ENCODE measurements around the gene NCOA7.
"Not testable (repeated sequence)": the region's sequence is repeated elsewhere in the genome, so short reads cannot be mapped to it uniquely, and the experiment has no call there.

Gene NCOA7

DNA sequence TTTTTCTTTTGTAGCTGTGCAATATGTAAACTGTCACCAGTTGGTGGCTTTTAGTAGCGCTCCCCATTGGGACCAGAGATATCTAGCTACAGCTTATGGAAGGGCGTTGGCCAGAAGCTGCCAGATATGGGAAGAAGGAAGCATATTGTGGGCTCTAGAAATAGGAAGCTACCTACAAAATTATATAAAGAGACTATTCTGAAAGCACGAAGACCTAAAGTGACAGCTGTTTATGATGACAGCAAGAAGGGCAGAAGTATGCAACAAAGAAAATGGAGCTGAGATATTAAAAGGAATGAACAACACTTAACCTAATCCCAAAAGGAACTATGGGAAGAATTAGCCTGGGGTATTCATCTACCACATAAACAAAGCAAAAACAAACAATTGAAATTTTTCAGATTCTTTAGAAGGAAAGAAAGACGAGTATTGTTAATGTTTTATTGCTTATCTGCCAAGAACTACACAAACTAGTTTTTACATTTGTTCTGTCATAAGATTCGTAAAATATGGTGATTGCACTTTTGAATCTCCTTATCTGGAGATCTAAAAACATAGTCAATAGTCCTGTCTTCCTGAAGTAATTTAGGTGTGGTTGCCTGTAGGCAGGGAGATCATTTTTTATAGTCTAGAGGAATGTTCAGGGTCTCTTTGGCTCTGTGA, 81.6 kb downstream of the NCOA7 start:
- DNase-seq = no peak

DNA sequence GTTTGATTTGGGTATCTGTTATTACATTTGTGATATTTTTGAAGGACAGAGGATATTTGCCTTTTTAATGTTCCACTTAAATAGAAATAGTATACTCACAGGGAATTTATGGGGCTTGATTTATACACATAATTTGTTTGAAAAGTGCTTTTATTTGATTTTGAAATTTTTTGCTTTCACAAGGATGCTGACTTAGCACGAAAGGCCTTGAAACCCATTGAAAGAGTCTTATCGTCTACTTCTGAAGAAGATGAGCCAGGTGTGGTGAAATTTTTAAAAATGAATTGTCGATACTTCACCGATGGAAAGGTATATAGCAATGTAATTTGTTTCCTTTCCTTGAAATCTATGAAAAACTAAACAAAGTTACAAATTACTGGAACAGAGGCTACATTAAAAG, 91.5 kb downstream of the NCOA7 start:
- DNase-seq = no peak

DNA sequence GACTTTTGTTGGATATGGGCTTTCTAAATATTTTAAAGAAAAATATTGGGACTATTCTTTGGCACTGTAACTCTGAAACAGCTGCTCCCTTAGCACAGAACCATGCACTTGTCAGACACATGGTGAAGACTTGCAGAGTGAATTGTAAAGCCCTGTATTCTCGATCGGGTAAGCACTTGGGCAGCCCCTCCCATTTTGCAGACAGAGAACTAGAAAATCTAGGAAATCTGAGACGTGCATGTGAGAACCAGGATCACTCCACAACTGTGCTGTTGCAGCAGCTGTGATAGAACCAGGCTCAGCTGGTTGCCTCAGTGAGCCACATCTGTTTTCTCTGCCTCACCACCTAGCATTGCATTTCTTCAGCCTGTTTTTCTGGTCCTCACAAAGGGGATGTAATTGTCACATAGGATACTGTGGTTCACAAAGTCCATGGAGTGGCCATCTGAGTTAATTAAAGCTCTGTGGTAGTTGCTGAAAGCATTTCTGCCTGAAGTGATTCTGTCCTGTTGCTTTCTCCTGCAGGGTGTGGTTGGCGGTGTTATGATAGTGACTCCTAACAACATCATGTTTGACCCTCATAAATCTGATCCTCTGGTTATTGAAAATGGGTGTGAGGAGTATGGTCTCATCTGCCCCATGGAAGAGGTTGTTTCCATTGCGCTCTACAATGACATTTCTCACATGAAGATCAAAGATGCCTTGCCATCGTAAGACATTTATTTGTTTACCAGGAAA, 94.0 kb downstream of the NCOA7 start:
- DNase-seq = no peak

DNA sequence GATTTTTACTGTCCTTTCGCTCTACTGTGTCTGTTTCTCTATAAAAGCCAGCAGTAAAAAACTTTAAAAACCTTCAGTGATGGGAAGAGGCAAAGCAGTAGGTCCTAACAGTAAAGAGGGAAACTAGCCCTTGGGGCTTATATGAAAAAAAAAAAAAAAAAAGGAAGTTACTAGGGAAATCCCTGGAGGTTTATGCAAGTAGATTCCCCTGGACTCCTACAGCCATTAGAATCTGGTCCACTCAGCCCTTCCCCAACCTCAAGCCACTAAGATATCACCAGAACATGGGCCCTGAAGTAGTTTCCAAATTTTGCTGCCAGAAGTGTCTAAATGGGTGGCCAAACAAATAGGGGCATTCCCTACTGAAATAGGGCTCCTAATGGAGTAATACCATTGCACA, 95.3 kb downstream of the NCOA7 start:
- no peak for DNase-seq

DNA sequence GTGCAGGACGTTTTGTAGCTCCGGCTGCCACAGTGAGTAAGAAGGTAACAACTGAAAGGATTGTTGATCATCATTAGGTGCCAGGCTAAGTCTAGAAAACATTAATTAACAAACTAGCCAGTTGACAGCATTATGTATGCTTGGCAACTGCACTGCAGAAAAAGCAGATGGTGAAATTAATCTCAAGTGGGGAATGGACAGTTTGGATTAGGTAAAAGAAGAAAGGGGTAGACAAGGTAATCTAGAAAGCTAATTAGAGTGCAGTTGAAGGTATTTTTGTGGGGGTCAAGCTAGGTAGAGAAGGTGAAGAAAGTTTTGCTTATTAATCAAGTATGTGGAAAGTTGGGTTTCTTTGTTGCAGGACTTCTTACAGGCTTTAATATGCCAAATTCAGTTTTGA, 96.2 kb downstream of the NCOA7 start:
- DNase-seq = no peak

DNA sequence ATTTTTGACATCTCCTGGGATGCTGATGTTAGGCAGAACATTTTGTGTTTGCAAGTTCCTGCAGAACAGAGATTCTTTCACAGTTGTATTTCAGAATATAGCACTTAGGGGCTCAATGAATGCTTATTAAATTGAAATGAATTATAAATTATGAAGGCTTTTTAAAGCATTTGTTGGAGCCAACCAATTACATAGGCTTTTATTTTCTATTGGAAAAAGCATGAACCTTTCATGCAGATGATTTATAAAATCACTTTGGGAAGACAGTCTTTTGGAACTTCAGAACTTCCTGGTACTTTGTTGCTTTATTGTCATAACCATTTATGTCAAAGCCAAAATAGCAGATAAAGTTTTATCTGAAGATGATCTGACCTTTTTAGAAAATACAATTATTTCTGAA, 96.6 kb downstream of the NCOA7 start:
- no peak for DNase-seq

DNA sequence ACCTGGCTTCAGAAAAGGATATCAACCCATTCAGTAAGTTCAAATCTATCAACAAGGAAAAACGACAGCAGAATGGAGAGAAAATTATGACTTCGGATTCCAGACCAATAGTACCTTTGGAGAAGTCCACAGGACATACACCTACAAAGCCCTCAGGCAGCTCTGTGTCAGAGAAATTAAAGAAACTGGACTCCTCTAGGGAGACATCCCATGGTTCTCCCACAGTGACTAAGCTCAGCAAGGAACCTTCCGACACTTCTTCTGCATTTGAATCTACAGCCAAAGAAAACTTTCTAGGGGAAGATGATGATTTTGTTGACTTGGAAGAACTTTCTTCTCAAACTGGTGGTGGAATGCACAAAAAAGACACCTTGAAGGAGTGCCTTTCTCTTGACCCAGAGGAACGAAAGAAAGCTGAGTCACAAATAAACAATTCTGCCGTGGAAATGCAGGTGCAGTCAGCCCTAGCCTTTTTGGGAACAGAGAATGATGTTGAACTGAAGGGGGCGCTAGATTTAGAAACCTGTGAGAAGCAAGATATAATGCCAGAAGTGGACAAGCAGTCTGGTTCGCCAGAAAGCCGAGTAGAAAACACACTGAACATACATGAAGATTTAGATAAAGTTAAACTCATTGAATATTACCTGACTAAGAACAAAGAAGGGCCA, 98.4 kb downstream of the NCOA7 start:
- DNase-seq = no peak

DNA sequence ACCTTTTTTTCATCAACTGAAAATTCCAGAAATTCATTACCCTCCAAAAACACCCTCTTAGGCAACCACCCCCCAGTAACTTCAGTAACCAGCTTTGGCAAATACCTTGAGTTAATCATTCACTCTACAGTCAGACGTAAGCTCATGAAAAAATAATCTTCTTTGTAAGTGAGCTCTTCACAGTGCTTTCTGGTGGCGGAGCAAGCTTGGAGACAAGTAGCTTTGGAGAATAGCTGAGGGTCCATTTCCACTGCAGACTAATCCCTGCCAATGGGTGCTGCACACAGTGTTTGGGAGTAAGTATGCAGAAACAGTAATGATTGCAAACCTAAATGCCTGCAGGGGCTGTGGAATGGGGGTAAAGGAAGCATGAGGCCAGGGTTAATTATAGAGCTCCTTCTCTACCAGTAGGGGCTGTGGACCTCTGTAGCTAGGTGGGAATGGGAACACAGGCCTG, 109.0 kb downstream of the NCOA7 start:
- DNase-seq = no peak

DNA sequence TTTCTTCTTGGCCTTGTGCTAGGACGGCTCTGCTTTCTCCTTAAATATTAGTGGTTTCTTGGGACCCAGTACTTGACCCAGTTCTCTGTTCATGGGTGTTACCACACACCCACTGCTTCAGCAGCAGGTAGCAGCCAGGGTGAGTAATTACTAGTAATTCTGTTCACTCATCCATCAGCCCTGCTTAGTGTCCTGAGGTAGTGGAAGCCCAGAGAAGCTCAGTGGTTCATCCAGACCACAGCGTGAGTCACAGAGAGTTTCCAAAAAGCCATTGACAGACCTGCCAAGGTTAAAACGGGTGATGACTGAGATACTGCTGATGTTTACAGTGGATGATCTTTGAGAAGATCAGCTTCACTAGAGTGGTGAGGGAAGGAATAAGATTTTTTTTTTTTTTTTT, 114.1 kb downstream of the NCOA7 start:
- no peak for DNase-seq

DNA sequence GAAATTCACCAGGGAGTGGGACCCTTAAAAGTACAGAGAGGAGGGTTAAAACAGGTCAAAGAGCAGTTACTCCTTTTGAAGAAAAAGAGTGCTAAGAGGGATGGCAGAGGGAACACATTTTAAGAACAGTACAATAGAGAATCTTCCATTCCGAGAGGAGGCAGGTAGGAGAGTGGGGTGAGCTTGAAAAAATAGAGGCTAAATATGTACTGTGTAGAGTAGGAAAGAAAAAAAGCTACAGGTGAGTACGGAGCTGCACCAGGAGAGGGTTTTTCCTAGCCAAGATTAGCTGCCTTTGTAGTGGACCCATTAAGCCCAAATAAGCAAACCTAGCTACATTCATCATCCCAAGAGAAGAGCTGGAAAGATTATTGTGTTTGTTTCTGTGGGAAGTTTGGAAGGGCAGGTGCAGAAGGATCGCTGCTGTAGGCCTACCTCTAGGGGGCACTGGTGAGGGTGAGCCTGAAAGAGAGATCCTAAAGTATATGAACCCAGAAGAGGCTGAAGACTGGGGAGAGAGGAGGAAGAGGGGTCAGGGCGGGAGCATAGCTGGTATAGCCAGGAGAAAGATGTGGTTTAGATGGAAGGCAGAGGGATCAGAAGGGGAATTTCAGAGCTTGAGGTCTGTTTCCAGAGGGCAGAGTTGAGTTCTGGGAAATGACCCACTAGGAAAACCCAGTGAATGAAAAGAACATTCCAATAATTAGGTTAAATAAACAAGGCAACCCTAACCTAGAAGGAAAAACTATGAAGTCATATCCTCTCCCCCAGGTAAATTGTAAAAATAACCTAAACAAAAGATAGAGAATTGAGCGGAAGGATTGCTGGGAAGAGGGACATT, 115.6 kb downstream of the NCOA7 start:
- no peak for DNase-seq

DNA sequence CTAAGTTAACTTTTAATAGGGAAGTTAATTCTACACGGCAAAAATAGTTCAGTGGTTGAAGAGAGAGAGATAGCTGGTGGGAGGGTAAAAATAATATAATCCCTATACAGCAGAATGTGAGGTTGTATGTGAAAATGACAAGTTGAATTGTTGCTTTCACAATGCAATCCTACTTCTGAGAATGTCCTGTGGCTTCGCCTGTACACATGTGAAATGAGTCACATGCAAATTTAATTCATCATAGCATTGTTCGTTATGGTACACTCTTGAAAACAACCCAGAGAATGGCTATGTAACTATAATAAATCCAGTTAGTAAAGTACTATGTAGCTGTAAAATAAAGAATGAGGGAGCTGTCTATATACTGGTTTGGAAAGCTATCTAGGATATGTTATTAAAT, 119.8 kb downstream of the NCOA7 start:
- no peak for DNase-seq

DNA sequence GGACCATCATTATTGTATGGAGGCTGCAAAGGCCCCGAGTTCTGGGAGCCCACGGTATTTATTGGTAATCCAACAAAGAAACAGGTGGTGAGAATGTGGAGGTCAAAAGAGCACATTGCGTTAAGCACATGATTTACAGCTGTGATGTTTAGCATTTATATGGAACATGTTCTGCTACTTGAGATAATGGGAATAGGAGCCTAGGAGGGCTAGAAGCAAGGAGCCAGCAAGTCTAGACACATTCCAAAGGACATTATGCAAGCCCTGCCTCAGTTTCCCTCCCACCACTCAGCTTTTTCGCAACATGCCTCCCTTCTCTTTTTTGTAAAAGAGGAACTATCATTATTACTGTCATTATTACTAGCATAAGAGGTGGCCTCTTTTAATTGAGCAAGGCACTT, 120.3 kb downstream of the NCOA7 start:
- not testable (repeated sequence) for DNase-seq

DNA sequence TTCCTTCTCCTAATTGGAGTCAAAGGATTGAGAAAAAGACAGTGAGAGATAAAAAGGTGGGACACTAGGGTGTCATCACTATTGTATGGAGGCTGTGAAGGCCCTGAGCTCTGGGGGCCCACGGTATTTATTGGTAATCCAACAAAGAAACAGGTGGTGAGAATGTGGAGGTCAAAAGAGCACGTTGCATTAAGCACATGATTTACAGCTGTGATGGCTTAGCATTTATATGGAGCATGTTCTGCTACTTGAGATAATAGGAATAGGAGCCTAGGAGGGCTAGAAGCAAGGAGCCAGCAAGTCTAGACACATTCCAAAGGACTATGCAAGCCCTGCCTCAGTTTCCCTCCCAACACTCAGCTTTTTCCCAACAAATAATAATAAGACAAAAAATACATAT, 121.7 kb downstream of the NCOA7 start:
- not testable (repeated sequence) for DNase-seq

DNA sequence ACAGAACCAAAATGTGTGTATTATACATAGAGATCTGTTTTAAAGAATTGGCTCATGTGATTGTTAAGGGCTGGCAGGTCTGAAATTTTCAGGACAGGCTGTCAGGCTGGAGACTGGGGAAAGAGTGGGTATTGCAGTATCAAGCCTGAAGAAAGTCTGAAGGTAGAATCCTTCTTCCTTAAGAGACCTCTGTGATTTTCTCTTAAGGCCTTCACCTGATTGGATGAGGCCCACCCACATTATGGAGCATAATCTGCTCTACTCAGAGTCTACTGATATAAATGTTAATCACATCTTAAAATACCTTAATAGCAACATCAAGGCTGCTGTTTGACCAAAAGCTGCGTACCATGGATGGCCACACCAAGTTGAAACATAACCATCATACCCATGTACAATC, 122.4 kb downstream of the NCOA7 start:
- no peak for DNase-seq

DNA sequence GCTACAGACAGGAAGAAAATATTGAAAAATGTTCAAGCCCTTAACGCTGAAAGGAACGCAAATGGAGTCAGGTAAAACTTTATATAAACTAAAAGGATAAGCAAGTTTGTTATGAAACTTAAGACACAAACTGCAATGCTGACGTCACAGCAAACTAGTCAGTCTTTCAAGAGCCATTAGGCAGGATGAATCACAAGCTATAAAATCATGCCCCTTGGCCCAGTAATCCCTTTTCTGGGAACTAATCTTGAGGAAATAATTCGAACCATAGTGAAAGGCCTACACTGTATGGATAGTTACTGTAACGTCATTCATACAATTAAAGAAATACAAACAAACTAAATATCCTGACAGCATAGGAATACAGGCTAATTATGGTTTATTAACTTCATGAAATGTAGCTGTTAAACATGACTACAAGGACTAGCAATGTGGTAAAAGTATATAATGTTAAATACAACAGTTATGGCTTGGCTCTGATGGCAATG, 123.1 kb downstream of the NCOA7 start:
- DNase-seq = no peak

DNA sequence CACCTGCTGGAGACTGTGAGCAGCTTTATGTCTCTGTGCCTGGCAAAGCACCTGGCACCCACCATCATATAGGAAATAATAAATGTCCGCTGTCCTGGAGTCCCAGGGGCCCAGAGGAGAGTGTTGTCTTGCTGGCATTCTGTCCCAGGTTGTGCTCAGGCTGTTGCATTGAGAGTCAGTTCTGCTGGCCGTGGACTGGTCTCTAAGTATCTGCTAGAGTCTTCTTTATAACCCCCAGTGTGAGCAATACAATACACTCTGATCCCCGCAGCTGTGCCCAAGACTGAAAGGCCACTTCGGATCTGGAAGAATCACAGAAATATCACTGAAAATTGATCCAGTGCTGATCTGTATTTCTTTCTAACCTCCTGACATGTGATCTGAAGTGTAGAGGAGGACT, 127.5 kb downstream of the NCOA7 start:
- DNase-seq = no peak

DNA sequence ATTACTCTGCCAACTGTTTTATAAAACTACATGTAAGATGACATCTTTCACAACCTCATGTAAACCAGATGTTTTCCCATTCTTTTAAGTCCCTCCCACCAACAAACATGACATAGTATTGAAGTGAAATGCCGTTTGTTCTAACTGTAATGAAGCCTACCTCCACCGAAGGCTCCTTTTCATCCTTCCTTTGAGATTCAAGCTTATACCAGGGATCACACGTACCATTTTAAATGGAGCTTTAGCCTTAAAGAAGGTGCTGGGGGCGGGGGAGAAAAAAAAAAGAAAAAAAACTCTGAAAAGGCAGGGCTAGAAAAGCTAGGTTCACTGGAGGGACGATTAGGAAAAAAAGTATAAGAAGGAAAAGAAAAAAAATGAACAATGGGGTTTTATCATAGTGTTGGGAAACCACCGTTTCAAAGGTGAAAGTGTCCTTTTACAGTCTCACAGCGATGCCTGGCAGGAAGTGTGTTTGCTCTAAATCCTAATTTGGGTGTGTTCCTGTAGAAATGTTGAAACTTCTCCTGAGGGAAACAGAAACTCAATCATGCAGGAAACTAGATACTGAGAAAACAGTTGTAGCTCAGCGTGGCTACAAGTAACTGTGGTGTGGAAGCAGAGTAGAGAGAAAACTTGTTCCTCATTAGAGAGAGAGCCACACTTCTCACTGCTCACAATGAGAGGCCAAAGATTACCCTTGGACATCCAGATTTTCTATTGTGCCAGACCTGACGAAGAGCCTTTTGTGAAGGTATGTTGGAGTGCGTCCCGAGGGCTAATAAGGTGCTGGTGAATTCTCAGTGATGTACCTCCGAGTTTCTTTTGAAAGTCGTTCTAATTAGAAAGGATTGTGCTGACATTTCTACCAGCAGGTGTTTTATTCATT, 128.2 kb downstream of the NCOA7 start:
- DNase-seq = no peak

DNA sequence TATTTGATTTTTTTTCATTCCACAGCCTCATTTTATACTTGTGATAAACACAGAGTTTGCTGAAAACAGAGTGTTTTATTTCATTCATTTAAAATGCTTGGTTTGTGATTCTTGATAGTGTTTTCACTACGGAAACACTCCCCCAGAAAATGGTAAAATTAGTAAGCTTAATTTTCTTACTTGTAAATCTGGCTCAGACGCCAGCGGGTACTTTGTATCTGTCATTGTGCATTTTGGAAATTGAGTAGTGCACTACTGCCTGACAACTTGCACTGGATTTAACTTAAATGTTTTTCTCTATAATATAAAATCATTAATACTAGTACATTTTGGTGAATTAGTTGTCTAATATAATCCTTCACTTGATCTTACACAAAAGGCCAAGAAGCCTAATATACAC, 128.9 kb downstream of the NCOA7 start:
- DNase-seq = no peak

DNA sequence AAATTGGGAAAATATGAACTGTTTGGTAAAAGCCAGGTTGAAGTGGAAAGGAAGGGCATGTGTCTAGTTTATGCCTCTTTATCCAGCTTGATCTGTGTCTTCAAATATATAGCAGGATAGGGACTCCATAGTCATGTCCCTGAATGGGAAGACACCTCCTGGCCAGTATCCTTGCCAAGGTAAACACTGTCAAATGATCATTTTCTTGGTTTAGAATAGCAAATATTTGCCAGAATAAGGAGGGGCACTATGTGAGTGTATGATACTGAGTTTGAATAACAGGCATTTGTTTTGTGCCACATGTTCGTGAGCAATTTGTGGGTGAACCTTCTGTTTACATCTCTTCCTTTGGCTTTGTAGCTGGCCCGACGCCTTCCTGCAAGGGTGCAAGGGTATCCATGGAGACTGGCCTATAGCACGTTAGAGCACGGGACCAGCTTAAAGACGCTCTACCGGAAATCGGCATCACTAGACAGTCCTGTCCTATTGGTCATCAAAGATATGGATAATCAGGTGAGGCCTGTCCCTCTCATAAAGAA, 131.6 kb downstream of the NCOA7 start:
- no peak for DNase-seq

DNA sequence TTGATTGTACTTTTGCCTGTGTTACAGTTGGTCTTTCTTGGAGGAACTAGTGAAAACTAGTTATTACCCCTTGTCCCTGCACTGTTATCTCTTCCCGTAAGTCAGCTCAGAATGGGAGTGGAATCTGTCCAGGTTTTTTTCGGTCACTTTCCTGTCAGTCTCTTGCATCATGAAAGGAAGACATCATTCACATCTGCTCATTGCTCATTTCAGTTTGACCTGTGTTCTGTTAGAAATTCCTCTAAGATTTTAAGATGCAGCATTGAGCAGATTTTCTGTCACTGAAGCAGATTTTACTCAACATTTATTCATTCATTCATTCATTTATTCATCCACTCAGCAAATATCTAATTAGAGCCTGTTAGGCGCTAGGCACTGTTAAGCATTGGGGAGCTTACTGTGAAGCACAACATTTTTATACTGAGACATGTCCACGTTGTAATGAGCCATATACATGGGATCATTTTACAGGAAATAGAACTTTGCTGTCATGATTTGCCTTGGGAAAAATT, 132.7 kb downstream of the NCOA7 start:
- DNase-seq = no peak

DNA sequence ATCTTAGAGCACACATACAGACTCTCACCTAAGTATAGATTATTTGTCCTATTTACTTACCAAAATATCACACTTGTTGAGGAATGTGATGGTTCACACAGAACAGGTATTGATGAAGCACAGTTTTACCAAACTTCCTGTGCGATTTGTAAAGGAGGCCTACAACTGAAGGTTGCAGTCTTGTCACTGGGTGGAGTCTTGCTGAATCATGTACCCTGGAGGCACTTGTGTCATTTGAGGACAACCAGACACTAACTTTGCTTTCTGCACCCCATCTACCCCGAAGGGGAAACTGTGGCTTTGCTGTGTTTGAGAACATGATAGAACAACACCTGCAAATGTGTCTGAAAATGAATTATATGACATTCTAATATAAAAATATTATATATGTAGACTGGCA, 133.4 kb downstream of the NCOA7 start:
- DNase-seq = no peak
